Measurements from ENCODE around the gene ZP1. TPM values are rescaled to one million over a fixed set of nuclear protein-coding genes. Genes with fewer than 3 reads are reported as not detected.

Gene ZP1
- total RNA-seq, 5 donors from 2014 or later (not counting 1 experiment from before 2014, with no cell fraction given), result 0.20 to 1.0 TPM; not detected in 3

- no peak for ATAC-seq (replicated peaks in 1 of 4)
- no peak overlapping the region for H3K27ac Mint-ChIP-seq
- H3K4me3 Mint-ChIP-seq, result no peak overlapping the region
- H3K9me3 Mint-ChIP-seq, result no peaks in the 10 kb centered on the region
- no peak for DNase-seq
- POLR2A ChIA-PET, result interaction anchor here in 1 of 2 donors (0.7 kb wide), 1 partner anchor 52 kb away, joined by 8 read pairs; no protein-coding TSS in a partner anchor
- CTCF ChIA-PET, result no interaction called here
- Histone ChIP-seq H3K27ac (ENCODE audit: low read length) (no peak overlapping the region), H3K36me3 (ENCODE audit: control insufficient read depth in 2 of 2, extremely low read depth in 1 of 2, insufficient read depth in 1 of 2, low read length in 1 of 2) (peaks cover 5 to 41% of the 10 kb centered on the region in 2 donors), H3K4me1 (ENCODE audit: control insufficient read depth in 1 of 2, extremely low read depth in 1 of 2, insufficient read depth in 2 of 2, low read length in 2 of 2) (no peaks in the 10 kb centered on the region), H3K4me3 (ENCODE audit: control insufficient read depth in 1 of 2, extremely low read depth in 1 of 2, low read length in 1 of 2) (no peak overlapping the region), H3K9me3 (no peaks in the 10 kb centered on the region), H3K27me3 (replicated peaks in 1 of 2; ENCODE audit: control insufficient read depth in 2 of 2, extremely low read depth in 1 of 2, insufficient read depth in 2 of 2, low read length in 1 of 2) (no peaks in the 10 kb centered on the region)
- peaks cover 0 to 8% (median 5%) of the 10 kb centered on the region in 3 donors for H3K4me1 Mint-ChIP-seq
- 75% methylated on average over 6 of the region's 6 CpGs for WGBS (ENCODE audit: insufficient coverage)
- no peaks in the 10 kb centered on the region for H3K27me3 Mint-ChIP-seq
- peaks cover 50% of the 10 kb centered on the region for H3K36me3 Mint-ChIP-seq
These were observed 22.5 kb downstream of the ZP1 start for GRCh38 chr11:60889869-60890311.

GRCh38 chr11:60890696-60891095, 23.4 kb downstream of the ZP1 start:
- DNase-seq, result no peak
- Mint-ChIP-seq H3K27me3 (no peaks in the 10 kb centered on the region), H3K36me3 (peaks cover 50% of the 10 kb centered on the region), H3K9me3 (no peaks in the 10 kb centered on the region), H3K27ac (no peak overlapping the region), H3K4me1 (peaks cover 0 to 8% (median 5%) of the 10 kb centered on the region in 3 donors), H3K4me3 (no peak overlapping the region)
- no peaks in the 10 kb centered on the region for H3K9me3 ChIP-seq
- POLR2A ChIA-PET, result interaction anchor here in 1 of 2 donors (0.6 to 1.1 kb wide), 3 partner anchors 15 to 249 kb away, joined by 3 to 4 read pairs (median 4); no protein-coding TSS in a partner anchor
- CTCF ChIA-PET, result interaction anchor here (0.6 to 1.3 kb wide), 3 partner anchors 60 to 1117 kb away, joined by 3 to 5 read pairs (median 4); no protein-coding TSS in a partner anchor
- H3K4me1 ChIP-seq (ENCODE audit: control insufficient read depth in 1 of 2, extremely low read depth in 1 of 2, insufficient read depth in 2 of 2, low read length in 2 of 2), result no peaks in the 10 kb centered on the region
- WGBS (ENCODE audit: insufficient coverage), result 40% methylated on average over 1 of the region's 5 CpGs
- no peak overlapping the region for H3K4me3 ChIP-seq (ENCODE audit: control insufficient read depth in 1 of 2, extremely low read depth in 1 of 2, low read length in 1 of 2)
- no peaks in the 10 kb centered on the region for H3K27me3 ChIP-seq (replicated peaks in 1 of 2; ENCODE audit: control insufficient read depth in 2 of 2, extremely low read depth in 1 of 2, insufficient read depth in 2 of 2, low read length in 1 of 2)
- peaks cover 5 to 49% of the 10 kb centered on the region in 2 donors for H3K36me3 ChIP-seq (ENCODE audit: control insufficient read depth in 2 of 2, extremely low read depth in 1 of 2, insufficient read depth in 1 of 2, low read length in 1 of 2)
- no peak overlapping the region for H3K27ac ChIP-seq (ENCODE audit: low read length)
- no peak for ATAC-seq (replicated peaks in 1 of 4)

GRCh38 chr11:60891103-60891741, 23.9 kb downstream of the ZP1 start:
- 92% methylated on average over 2 of the region's 7 CpGs for WGBS (ENCODE audit: insufficient coverage)
- no peaks in the 10 kb centered on the region for H3K9me3 Mint-ChIP-seq
- DNase-seq, result no peak
- no peak overlapping the region for H3K4me3 Mint-ChIP-seq
- H3K36me3 ChIP-seq (ENCODE audit: control insufficient read depth in 2 of 2, extremely low read depth in 1 of 2, insufficient read depth in 1 of 2, low read length in 1 of 2), result peaks cover 5 to 55% of the 10 kb centered on the region in 2 donors
- H3K27ac Mint-ChIP-seq, result no peak overlapping the region
- no peak overlapping the region for H3K27ac ChIP-seq (ENCODE audit: low read length)
- no peak overlapping the region for H3K4me3 ChIP-seq (ENCODE audit: control insufficient read depth in 1 of 2, extremely low read depth in 1 of 2, low read length in 1 of 2)
- H3K36me3 Mint-ChIP-seq, result peaks cover 53% of the 10 kb centered on the region
- CTCF ChIA-PET, result interaction anchor here (0.6 to 1.3 kb wide), 4 partner anchors 9 to 1118 kb away, joined by 3 to 5 read pairs (median 4); no protein-coding TSS in a partner anchor
- H3K27me3 ChIP-seq (replicated peaks in 1 of 2; ENCODE audit: control insufficient read depth in 2 of 2, extremely low read depth in 1 of 2, insufficient read depth in 2 of 2, low read length in 1 of 2), result no peaks in the 10 kb centered on the region
- POLR2A ChIA-PET, result interaction anchor here in 1 of 2 donors (0.6 to 1.1 kb wide), 3 partner anchors 14 to 249 kb away, joined by 3 to 4 read pairs (median 4); no protein-coding TSS in a partner anchor
- no peaks in the 10 kb centered on the region for H3K4me1 ChIP-seq (ENCODE audit: control insufficient read depth in 1 of 2, extremely low read depth in 1 of 2, insufficient read depth in 2 of 2, low read length in 2 of 2)
- no peak for ATAC-seq (replicated peaks in 1 of 4)
- H3K27me3 Mint-ChIP-seq, result no peaks in the 10 kb centered on the region
- no peaks in the 10 kb centered on the region for H3K9me3 ChIP-seq
- H3K4me1 Mint-ChIP-seq, result peaks cover 0 to 8% (median 5%) of the 10 kb centered on the region in 3 donors

GRCh38 chr11:60895687-60896086, 28.3 kb downstream of the ZP1 start:
- Mint-ChIP-seq H3K36me3 (peaks cover 66% of the 10 kb centered on the region), H3K4me1 (peaks cover 3 to 4% (median 4%) of the 10 kb centered on the region in 3 donors), H3K27ac (no peak overlapping the region), H3K27me3 (no peaks in the 10 kb centered on the region), H3K4me3 (no peak overlapping the region), H3K9me3 (no peaks in the 10 kb centered on the region)
- no peaks in the 10 kb centered on the region for H3K9me3 ChIP-seq
- ChIA-PET POLR2A (interaction anchor here in 1 of 2 donors (0.6 kb wide), 1 partner anchor 32 kb away, joined by 3 read pairs; no protein-coding TSS in a partner anchor), CTCF (no interaction called here)
- 80% methylated on average over 1 of the region's 5 CpGs for WGBS (ENCODE audit: insufficient coverage)
- no peak overlapping the region for H3K4me3 ChIP-seq (ENCODE audit: control insufficient read depth in 1 of 2, extremely low read depth in 1 of 2, low read length in 1 of 2)
- ATAC-seq (replicated peaks in 1 of 4) (no peak), DNase-seq (no peak)
- H3K36me3 ChIP-seq (ENCODE audit: control insufficient read depth in 2 of 2, extremely low read depth in 1 of 2, insufficient read depth in 1 of 2, low read length in 1 of 2), result peaks cover 7 to 85% of the 10 kb centered on the region in 2 donors
- peaks cover 0 to 5% of the 10 kb centered on the region in 2 experiments for H3K4me1 ChIP-seq (ENCODE audit: control insufficient read depth in 1 of 2, extremely low read depth in 1 of 2, insufficient read depth in 2 of 2, low read length in 2 of 2)
- no peak overlapping the region for H3K27ac ChIP-seq (ENCODE audit: low read length)
- no peaks in the 10 kb centered on the region for H3K27me3 ChIP-seq (replicated peaks in 1 of 2; ENCODE audit: control insufficient read depth in 2 of 2, extremely low read depth in 1 of 2, insufficient read depth in 2 of 2, low read length in 1 of 2)

- DNase-seq (no peak), ATAC-seq (replicated peaks in 1 of 4) (no peak)
- H3K4me1 ChIP-seq (ENCODE audit: control insufficient read depth in 1 of 2, extremely low read depth in 1 of 2, insufficient read depth in 2 of 2, low read length in 2 of 2), result peaks cover 0 to 5% of the 10 kb centered on the region in 2 experiments
- ChIA-PET CTCF (interaction anchor here in 1 of 2 donors (1.0 to 1.7 kb wide), 2 partner anchors 17 to 66 kb away, joined by 4 to 8 read pairs; partner anchors contain the start of gene TMEM109), POLR2A (no interaction called here)
- H3K27me3 Mint-ChIP-seq, result no peaks in the 10 kb centered on the region
- H3K27me3 ChIP-seq (replicated peaks in 1 of 2; ENCODE audit: control insufficient read depth in 2 of 2, extremely low read depth in 1 of 2, insufficient read depth in 2 of 2, low read length in 1 of 2), result no peaks in the 10 kb centered on the region
- H3K36me3 ChIP-seq (ENCODE audit: control insufficient read depth in 2 of 2, extremely low read depth in 1 of 2, insufficient read depth in 1 of 2, low read length in 1 of 2), result peaks cover 11 to 87% of the 10 kb centered on the region in 2 donors
- H3K4me3 ChIP-seq (ENCODE audit: control insufficient read depth in 1 of 2, extremely low read depth in 1 of 2, low read length in 1 of 2), result no peak overlapping the region
- no peak overlapping the region for H3K27ac ChIP-seq (ENCODE audit: low read length)
- H3K4me1 Mint-ChIP-seq, result peaks cover 4 to 5% (median 5%) of the 10 kb centered on the region in 3 donors
- no peaks in the 10 kb centered on the region for H3K9me3 Mint-ChIP-seq
- no peak overlapping the region for H3K4me3 Mint-ChIP-seq
- H3K27ac Mint-ChIP-seq, result no peak overlapping the region
- no peaks in the 10 kb centered on the region for H3K9me3 ChIP-seq
- WGBS (ENCODE audit: insufficient coverage), result 100% methylated on average over 2 of the region's 4 CpGs
- H3K36me3 Mint-ChIP-seq, result peaks cover 69% of the 10 kb centered on the region
These were observed 30.2 kb downstream of the ZP1 start for GRCh38 chr11:60897496-60897895.

GRCh38 chr11:60899046-60899936, 31.9 kb downstream of the ZP1 start:
- Mint-ChIP-seq H3K4me3 (no peak overlapping the region), H3K36me3 (peaks cover 69% of the 10 kb centered on the region), H3K4me1 (peaks cover 18 to 20% (median 19%) of the 10 kb centered on the region in 3 donors), H3K27ac (no peak overlapping the region), H3K9me3 (no peaks in the 10 kb centered on the region), H3K27me3 (no peaks in the 10 kb centered on the region)
- Histone ChIP-seq H3K36me3 (ENCODE audit: control insufficient read depth in 2 of 2, extremely low read depth in 1 of 2, insufficient read depth in 1 of 2, low read length in 1 of 2) (peaks cover 18 to 97% of the 10 kb centered on the region in 2 donors), H3K27ac (ENCODE audit: low read length) (no peak overlapping the region), H3K4me3 (ENCODE audit: control insufficient read depth in 1 of 2, extremely low read depth in 1 of 2, low read length in 1 of 2) (no peak overlapping the region), H3K4me1 (ENCODE audit: control insufficient read depth in 1 of 2, extremely low read depth in 1 of 2, insufficient read depth in 2 of 2, low read length in 2 of 2) (peaks cover 0 to 6% of the 10 kb centered on the region in 2 experiments), H3K9me3 (no peaks in the 10 kb centered on the region), H3K27me3 (replicated peaks in 1 of 2; ENCODE audit: control insufficient read depth in 2 of 2, extremely low read depth in 1 of 2, insufficient read depth in 2 of 2, low read length in 1 of 2) (no peaks in the 10 kb centered on the region)
- peak; percentile 71 to 74 (median 72) for ATAC-seq (replicated peaks in 1 of 4)
- DNase-seq, result peak in 6 of 35 experiments; percentile 8 to 73 (median 24)
- ChIA-PET CTCF (interaction anchor here (0.5 to 2.2 kb wide), 12 partner anchors 8 to 221 kb away, joined by 3 to 16 read pairs (median 4); partner anchors contain the start of gene TMEM109 (in 1 of the 2)), POLR2A (interaction anchor here in 1 of 2 donors (0.6 kb wide), 1 partner anchor 1892 kb away, joined by 3 read pairs; no protein-coding TSS in a partner anchor)
- WGBS (ENCODE audit: insufficient coverage), result 76% methylated on average over 7 of the region's 12 CpGs

All from T-cell (primary cell).